ENCODE results near the gene WIPF1.
"Not testable (repeated sequence)": the region's sequence is repeated elsewhere in the genome, so short reads cannot be mapped to it uniquely, and the experiment has no call there.

WIPF1 gene

GRCh38 chr2:174571669-174572323 is 25.8 kb downstream of the WIPF1 start:
- no peak for DNase-seq (ENCODE audit: low spot score)

GRCh38 chr2:174570318-174570958 is 27.2 kb downstream of the WIPF1 start:
- no peak for DNase-seq (ENCODE audit: low spot score)

GRCh38 chr2:174569678-174570077 is 27.9 kb downstream of the WIPF1 start:
- DNase-seq (ENCODE audit: low spot score) = no peak

GRCh38 chr2:174568425-174568824 is 29.2 kb downstream of the WIPF1 start:
- no peak for DNase-seq (ENCODE audit: low spot score)

- no peak for DNase-seq (ENCODE audit: low spot score)
Observed at GRCh38 chr2:174566871-174567270, 30.7 kb downstream of the WIPF1 start.

- DNase-seq (ENCODE audit: low spot score) = no peak
Observed at GRCh38 chr2:174563530-174564282, 33.9 kb downstream of the WIPF1 start.

- DNase-seq (ENCODE audit: low spot score) = no peak
Observed at GRCh38 chr2:174561972-174562370, 35.6 kb downstream of the WIPF1 start.

GRCh38 chr2:174561283-174561971 is 36.2 kb downstream of the WIPF1 start:
- no peak for DNase-seq (ENCODE audit: low spot score)

- DNase-seq (ENCODE audit: low spot score) = no peak
Observed at GRCh38 chr2:174560737-174561136, 36.9 kb downstream of the WIPF1 start.

- no peak for DNase-seq (ENCODE audit: low spot score)
Observed at GRCh38 chr2:174555998-174556397, 41.6 kb downstream of the WIPF1 start.

- DNase-seq (ENCODE audit: low spot score) = no peak
Observed at GRCh38 chr2:174554529-174555150, 43.0 kb downstream of the WIPF1 start.

GRCh38 chr2:174553811-174554493 is 43.7 kb downstream of the WIPF1 start:
- DNase-seq (ENCODE audit: low spot score) = no peak

- no peak for DNase-seq (ENCODE audit: low spot score)
Observed at GRCh38 chr2:174552880-174553279, 44.7 kb downstream of the WIPF1 start.

GRCh38 chr2:174551697-174552096 is 45.9 kb downstream of the WIPF1 start:
- no peak for DNase-seq (ENCODE audit: low spot score)

- DNase-seq (ENCODE audit: low spot score) = not testable (repeated sequence)
Observed at GRCh38 chr2:174548646-174549045, 49.0 kb downstream of the WIPF1 start.

- DNase-seq (ENCODE audit: low spot score) = not testable (repeated sequence)
Observed at GRCh38 chr2:174548021-174548420, 49.6 kb downstream of the WIPF1 start.

- DNase-seq (ENCODE audit: low spot score) = peak; percentile 49
Observed at GRCh38 chr2:174546519-174547506, 50.8 kb downstream of the WIPF1 start.

- DNase-seq (ENCODE audit: low spot score) = no peak
Observed at GRCh38 chr2:174545240-174545639, 52.4 kb downstream of the WIPF1 start.

GRCh38 chr2:174544802-174545201 is 52.8 kb downstream of the WIPF1 start:
- DNase-seq (ENCODE audit: low spot score) = no peak

GRCh38 chr2:174544156-174544555 is 53.4 kb downstream of the WIPF1 start:
- no peak for DNase-seq (ENCODE audit: low spot score)
